Neural cell (in vitro differentiated cells): ENCODE measurements around the gene SDR42E1.

Experiments used
- CTCF ChIP-seq: fragments of 450-650 bp; IDR thresholded peaks from 2 replicates; pipeline ENCODE4 v1.5.1; 2014; ENCODE audit warnings: antibody characterized with exemption, mild to moderate bottlenecking, moderate library complexity; ENCODE audit not compliant: poor library complexity, severe bottlenecking
- EZH2 ChIP-seq: fragments of 200-600, 300-800 bp; shearing (Covaris generic), sonication (generic); IDR thresholded peaks from 2 replicates; pipeline ENCODE4 v1.6.1; 2014; ENCODE audit warnings: antibody characterized with exemption, low read length, borderline replicate concordance, mild to moderate bottlenecking; ENCODE audit not compliant: insufficient read depth, poor library complexity, severe bottlenecking
- POLR2AphosphoS5 ChIP-seq: IDR thresholded peaks from 2 replicates; pipeline ENCODE4 v1.6.1; 2012
- RAD21 ChIP-seq: fragments of 450-650 bp; conservative IDR thresholded peaks from 2 replicates; pipeline ENCODE4 v1.6.1; 2014; ENCODE audit warnings: antibody characterized with exemption, mild to moderate bottlenecking, moderate library complexity
- REST ChIP-seq: IDR thresholded peaks from 2 replicates; pipeline ENCODE4 v1.6.1; 2012; ENCODE audit warnings: borderline replicate concordance
- SMC3 ChIP-seq: fragments of 450-650 bp; conservative IDR thresholded peaks from 2 replicates; pipeline ENCODE4 v1.6.1; 2014; ENCODE audit warnings: antibody characterized with exemption, mild to moderate bottlenecking, moderate library complexity; ENCODE audit not compliant: poor library complexity
- TAF1 ChIP-seq: IDR thresholded peaks from 2 replicates; pipeline ENCODE4 v1.6.1; 2012; ENCODE audit warnings: low read depth

- no peak for TF ChIP-seq CTCF
- TF ChIP-seq TAF1 = no peak
- no peak for TF ChIP-seq RAD21
- no peak for TF ChIP-seq EZH2
- TF ChIP-seq SMC3 = no peak
- TF ChIP-seq REST = no peak
- TF ChIP-seq POLR2AphosphoS5 = no peak
Measured at GRCh38 chr16:82049484-82049883, 38.2 kb upstream of the SDR42E1 start.
